Trophoblast cell (in vitro differentiated cells and primary cell): ENCODE measurements around the gene CBR4.

Experiments used
- DNase-seq, 2 donors: peaks; one replicate each; pipeline ENCODE4 v3.0.0-alpha.2; 2016
- H2AFZ ChIP-seq: 2 replicates; pipeline ENCODE4 v1.6.1; 2013; ENCODE audit warnings: low read length, moderate library complexity, mild to moderate bottlenecking; ENCODE audit not compliant: insufficient read depth, poor library complexity
- H2AK5ac ChIP-seq: 2 replicates; pipeline ENCODE4 v1.6.1; 2013; ENCODE audit warnings: mild to moderate bottlenecking, low read length
- H2BK120ac ChIP-seq: 2 replicates; pipeline ENCODE4 v1.6.1; 2013; ENCODE audit warnings: low read length, mild to moderate bottlenecking, moderate library complexity; ENCODE audit not compliant: insufficient read depth, poor library complexity
- H2BK12ac ChIP-seq: 2 replicates; pipeline ENCODE4 v1.6.1; 2013; ENCODE audit warnings: mild to moderate bottlenecking, low read length, moderate library complexity
- H2BK5ac ChIP-seq: 2 replicates; pipeline ENCODE4 v1.6.1; 2013; ENCODE audit warnings: low read length, low read depth, moderate library complexity, mild to moderate bottlenecking; ENCODE audit not compliant: poor library complexity
- H3K14ac ChIP-seq: 2 replicates; pipeline ENCODE4 v1.6.1; 2013; ENCODE audit warnings: mild to moderate bottlenecking, low read length
- H3K18ac ChIP-seq: 2 replicates; pipeline ENCODE4 v1.6.1; 2013; ENCODE audit warnings: mild to moderate bottlenecking, low read length
- H3K23ac ChIP-seq: 2 replicates; pipeline ENCODE4 v1.6.1; 2013; ENCODE audit warnings: low read length
- H3K27ac ChIP-seq: 2 replicates; pipeline ENCODE4 v1.5.1; 2013; ENCODE audit warnings: low read depth, mild to moderate bottlenecking, inconsistent platforms, low read length, moderate library complexity
- H3K27me3 ChIP-seq: 2 replicates; pipeline ENCODE4 v1.6.1; 2013; ENCODE audit warnings: inconsistent platforms, mild to moderate bottlenecking, low read length, moderate library complexity; ENCODE audit not compliant: insufficient read depth
- H3K36me3 ChIP-seq, 2 experiments: 1 replicate in 1 of 2; 2 replicates in 1 of 2; pipeline ENCODE4 v1.6.1; 2013; ENCODE audit warnings: low read length in 2 of 2, mild to moderate bottlenecking in 2 of 2, moderate library complexity in 1 of 2; ENCODE audit not compliant: insufficient read depth in 2 of 2, control insufficient read depth in 1 of 2
- H3K4ac ChIP-seq: 2 replicates; pipeline ENCODE4 v1.6.1; 2013; ENCODE audit warnings: low read depth, mild to moderate bottlenecking, low read length, moderate library complexity
- H3K4me1 ChIP-seq, 2 experiments: 1 replicate in 1 of 2; 2 replicates in 1 of 2; pipeline ENCODE4 v1.6.1; 2013; ENCODE audit warnings: low read length in 2 of 2, mild to moderate bottlenecking in 2 of 2, moderate library complexity in 1 of 2; ENCODE audit not compliant: insufficient read depth in 2 of 2, control insufficient read depth in 1 of 2
- H3K4me2 ChIP-seq: 2 replicates; pipeline ENCODE4 v1.6.1; 2013; ENCODE audit warnings: inconsistent platforms, mild to moderate bottlenecking, low read length, moderate library complexity
- H3K4me3 ChIP-seq: 2 replicates; pipeline ENCODE4 v1.5.1; 2013; ENCODE audit warnings: mild to moderate bottlenecking, low read depth, low read length, inconsistent platforms
- H3K79me1 ChIP-seq: one replicate; pipeline ENCODE4 v1.6.1; 2013; ENCODE audit warnings: low read length
- H3K79me2 ChIP-seq: 2 replicates; pipeline ENCODE4 v1.6.1; 2013; ENCODE audit warnings: low read length, mild to moderate bottlenecking; ENCODE audit not compliant: control insufficient read depth, insufficient read depth, poor library complexity
- H3K9ac ChIP-seq: 2 replicates; pipeline ENCODE4 v1.6.1; 2013; ENCODE audit warnings: mild to moderate bottlenecking, low read length
- H3K9me3 ChIP-seq: 2 replicates; pipeline ENCODE4 v1.6.1; 2013; ENCODE audit warnings: low read depth, mild to moderate bottlenecking, control low read depth, inconsistent platforms, low read length; ENCODE audit not compliant: insufficient read depth
- H4K12ac ChIP-seq: 2 replicates; pipeline ENCODE4 v1.6.1; 2013; ENCODE audit warnings: low read depth, mild to moderate bottlenecking, low read length, moderate library complexity
- H4K8ac ChIP-seq: 2 replicates; pipeline ENCODE4 v1.6.1; 2013; ENCODE audit warnings: low read depth, mild to moderate bottlenecking, low read length, moderate library complexity
- H4K91ac ChIP-seq: one replicate; pipeline ENCODE4 v1.6.1; 2013; ENCODE audit warnings: low read depth, mild to moderate bottlenecking, low read length, moderate library complexity
- WGBS: extraction: QIAGEN DNeasy Blood & Tissue Kit; methylation state at CpG from one replicate; pipeline ENCODE4 v1.1.7; 2013; ENCODE audit warnings: missing lambda C conversion rate; ENCODE audit not compliant: insufficient read length, insufficient coverage; ENCODE audit errors: extremely low coverage; 5-methylcytosine and 5-hydroxymethylcytosine counted together

Gene CBR4

DNA sequence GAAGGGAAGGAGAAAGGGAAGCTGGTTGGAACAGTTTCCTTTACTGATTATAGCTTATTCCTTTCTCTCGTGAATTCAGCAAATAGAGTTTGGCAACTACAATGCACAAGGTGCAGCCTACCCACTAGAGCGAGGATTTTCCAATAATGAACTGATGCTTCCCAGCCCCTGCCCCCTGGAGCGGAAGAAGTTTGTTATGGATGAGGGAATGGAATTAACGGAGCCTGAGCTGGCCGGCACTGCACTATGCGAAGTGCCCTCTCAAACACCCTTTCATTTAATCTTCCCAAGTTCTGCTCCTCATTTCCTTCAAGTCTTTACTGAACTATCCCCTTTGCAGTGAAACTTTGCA is 42.5 kb upstream of the CBR4 start:
- no peak overlapping the region for H3K4ac ChIP-seq
- H4K91ac ChIP-seq: no peak overlapping the region
- no peak overlapping the region for H3K4me3 ChIP-seq
- no peak overlapping the region for H2BK12ac ChIP-seq
- H3K36me3 ChIP-seq: no peaks in the 10 kb centered on the region
- no peaks in the 10 kb centered on the region for H3K79me1 ChIP-seq
- no peaks in the 10 kb centered on the region for H3K9me3 ChIP-seq
- H3K23ac ChIP-seq: no peak overlapping the region
- no peak overlapping the region for H2AFZ ChIP-seq
- no peaks in the 10 kb centered on the region for H3K4me1 ChIP-seq
- H2BK120ac ChIP-seq: no peak overlapping the region
- no peak overlapping the region for H4K8ac ChIP-seq
- H3K4me2 ChIP-seq: no peak overlapping the region
- no peak overlapping the region for H3K18ac ChIP-seq
- no peak overlapping the region for H2BK5ac ChIP-seq
- no peaks in the 10 kb centered on the region for H3K27me3 ChIP-seq
- no peak overlapping the region for H2AK5ac ChIP-seq
- no peak overlapping the region for H3K27ac ChIP-seq
- WGBS: no CpG with 5 or more reads among the region's 6 CpGs
- no peak overlapping the region for H4K12ac ChIP-seq
- H3K14ac ChIP-seq: no peak overlapping the region
- DNase-seq: no peak
- no peak overlapping the region for H3K9ac ChIP-seq
- no peaks in the 10 kb centered on the region for H3K79me2 ChIP-seq

- H4K8ac ChIP-seq: no peak overlapping the region
- H2BK5ac ChIP-seq: no peak overlapping the region
- no peak overlapping the region for H3K14ac ChIP-seq
- no peaks in the 10 kb centered on the region for H3K27me3 ChIP-seq
- H2AFZ ChIP-seq: no peak overlapping the region
- H3K4ac ChIP-seq: no peak overlapping the region
- no peak overlapping the region for H3K4me3 ChIP-seq
- no peak overlapping the region for H4K12ac ChIP-seq
- no peak for DNase-seq
- H2AK5ac ChIP-seq: no peak overlapping the region
- H3K4me2 ChIP-seq: no peak overlapping the region
- no peaks in the 10 kb centered on the region for H3K36me3 ChIP-seq
- H3K18ac ChIP-seq: no peak overlapping the region
- no peaks in the 10 kb centered on the region for H3K79me1 ChIP-seq
- H2BK12ac ChIP-seq: no peak overlapping the region
- no peak overlapping the region for H3K23ac ChIP-seq
- H3K27ac ChIP-seq: no peak overlapping the region
- H3K9me3 ChIP-seq: no peaks in the 10 kb centered on the region
- no peak overlapping the region for H4K91ac ChIP-seq
- H3K9ac ChIP-seq: no peak overlapping the region
- H3K79me2 ChIP-seq: no peaks in the 10 kb centered on the region
- no CpG with 5 or more reads among the region's 10 CpGs for WGBS
- no peak overlapping the region for H2BK120ac ChIP-seq
- H3K4me1 ChIP-seq: no peaks in the 10 kb centered on the region
Observed at GRCh38 chr4:169051761-169052593, 41.9 kb upstream of the CBR4 start.

- H3K36me3 ChIP-seq: no peaks in the 10 kb centered on the region
- H4K12ac ChIP-seq: no peak overlapping the region
- no peak overlapping the region for H3K23ac ChIP-seq
- H2BK5ac ChIP-seq: no peak overlapping the region
- no peak overlapping the region for H2BK12ac ChIP-seq
- H3K4me3 ChIP-seq: no peak overlapping the region
- H3K9me3 ChIP-seq: no peaks in the 10 kb centered on the region
- WGBS: no CpG with 5 or more reads among the region's 9 CpGs
- H4K91ac ChIP-seq: no peak overlapping the region
- no peak overlapping the region for H3K14ac ChIP-seq
- no peak for DNase-seq
- H3K9ac ChIP-seq: no peak overlapping the region
- H3K18ac ChIP-seq: no peak overlapping the region
- no peaks in the 10 kb centered on the region for H3K79me2 ChIP-seq
- H3K4ac ChIP-seq: no peak overlapping the region
- no peak overlapping the region for H4K8ac ChIP-seq
- no peak overlapping the region for H2AK5ac ChIP-seq
- no peak overlapping the region for H3K27ac ChIP-seq
- H3K4me1 ChIP-seq: no peaks in the 10 kb centered on the region
- H3K27me3 ChIP-seq: no peaks in the 10 kb centered on the region
- H3K79me1 ChIP-seq: no peaks in the 10 kb centered on the region
- no peak overlapping the region for H3K4me2 ChIP-seq
- no peak overlapping the region for H2AFZ ChIP-seq
- H2BK120ac ChIP-seq: no peak overlapping the region
Observed at GRCh38 chr4:169050881-169051760, 41.1 kb upstream of the CBR4 start.

DNA sequence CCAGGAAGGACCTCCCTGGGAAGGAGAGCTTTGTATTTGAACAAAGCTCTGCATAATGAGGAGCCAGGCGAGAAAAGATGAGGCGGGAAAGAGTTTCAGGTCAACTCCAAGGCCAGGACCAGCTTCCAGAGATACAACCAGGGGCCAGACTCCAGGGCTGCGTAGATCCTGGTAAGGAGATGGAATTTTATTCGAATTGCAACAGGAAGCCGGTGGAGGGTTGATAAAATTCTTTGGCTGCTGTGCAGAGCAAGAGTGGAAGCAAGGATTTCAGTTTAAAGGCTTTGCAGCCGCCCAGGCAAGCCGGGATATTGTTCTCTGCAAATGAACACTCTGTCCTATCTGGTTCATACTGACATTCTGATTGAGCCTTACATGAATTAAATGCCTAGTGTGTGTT is 40.2 kb upstream of the CBR4 start:
- DNase-seq: no peak
- H2BK5ac ChIP-seq: no peak overlapping the region

More for the DNA sequence above, 40.2 kb upstream of the CBR4 start:
- no peak overlapping the region for H2AFZ ChIP-seq
- H3K4me3 ChIP-seq: no peak overlapping the region
- H3K23ac ChIP-seq: no peak overlapping the region
- no peak overlapping the region for H2BK120ac ChIP-seq
- no peak overlapping the region for H3K14ac ChIP-seq
- no peaks in the 10 kb centered on the region for H3K36me3 ChIP-seq
- H3K79me1 ChIP-seq: no peaks in the 10 kb centered on the region
- WGBS: no CpG with 5 or more reads among the region's 7 CpGs
- H3K27me3 ChIP-seq: no peaks in the 10 kb centered on the region
- no peaks in the 10 kb centered on the region for H3K79me2 ChIP-seq
- H3K18ac ChIP-seq: no peak overlapping the region
- H4K12ac ChIP-seq: no peak overlapping the region
- no peaks in the 10 kb centered on the region for H3K4me1 ChIP-seq
- H3K9ac ChIP-seq: no peak overlapping the region
- no peak overlapping the region for H3K27ac ChIP-seq
- no peak overlapping the region for H3K4me2 ChIP-seq
- H2AK5ac ChIP-seq: no peak overlapping the region
- H3K9me3 ChIP-seq: no peaks in the 10 kb centered on the region
- H2BK12ac ChIP-seq: no peak overlapping the region
- H3K4ac ChIP-seq: no peak overlapping the region
- no peak overlapping the region for H4K8ac ChIP-seq
- no peak overlapping the region for H4K91ac ChIP-seq
